Cardiac fibroblast (primary cell): ENCODE measurements around the gene MCU.
A peak's percentile ranks its signal among the peaks of the same experiment; 100 is the strongest.
"Not testable (repeated sequence)": the region's sequence is repeated elsewhere in the genome, so short reads cannot be mapped to it uniquely, and the experiment has no call there.

Experiments
- DNase-seq, 2 donors: peaks; one replicate each; pipeline versions ENCODE4 v3.0.0 to v3.0.0-alpha.2; 2010; ENCODE audit warnings: low read depth in 2 of 2
- H3K4me3 ChIP-seq, 2 donors: replicated peaks in 1 of 2; 1 replicate in 1 of 2; 2 replicates in 1 of 2; pipeline ENCODE4 v1.5.1; 2011; ENCODE audit warnings: low read depth in 2 of 2, low read length in 2 of 2, mild to moderate bottlenecking in 2 of 2, moderate library complexity in 1 of 2
- TF ChIP-seq, protein P1 (sequence below): IDR thresholded peaks from one replicate; pipeline ENCODE4 v1.5.1; 2011; ENCODE audit warnings: low read depth, mild to moderate bottlenecking, low read length, inconsistent platforms

Gene MCU

DNA sequence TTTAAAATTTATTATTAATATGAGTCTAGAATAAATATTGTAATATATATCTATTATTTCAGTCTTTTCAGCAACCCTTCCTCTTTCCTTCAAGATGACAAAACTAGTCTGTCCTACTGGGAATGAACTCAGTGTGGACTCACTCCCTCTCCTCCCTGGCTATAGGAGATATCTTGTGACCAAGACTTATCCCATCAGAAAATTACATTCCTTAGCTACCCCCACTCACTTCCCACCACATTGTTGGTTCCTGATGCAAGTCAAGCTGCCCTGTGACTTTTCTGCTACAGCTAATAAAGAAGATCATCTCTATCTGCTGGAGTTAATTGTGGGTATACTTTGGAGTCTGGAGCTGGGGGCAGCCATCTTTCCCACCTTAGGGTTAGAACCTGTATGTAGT, 28.0 kb upstream of the MCU start:
- H3K4me3 ChIP-seq = no peak overlapping the region
- no peak for DNase-seq
- TF ChIP-seq, protein P1, sequence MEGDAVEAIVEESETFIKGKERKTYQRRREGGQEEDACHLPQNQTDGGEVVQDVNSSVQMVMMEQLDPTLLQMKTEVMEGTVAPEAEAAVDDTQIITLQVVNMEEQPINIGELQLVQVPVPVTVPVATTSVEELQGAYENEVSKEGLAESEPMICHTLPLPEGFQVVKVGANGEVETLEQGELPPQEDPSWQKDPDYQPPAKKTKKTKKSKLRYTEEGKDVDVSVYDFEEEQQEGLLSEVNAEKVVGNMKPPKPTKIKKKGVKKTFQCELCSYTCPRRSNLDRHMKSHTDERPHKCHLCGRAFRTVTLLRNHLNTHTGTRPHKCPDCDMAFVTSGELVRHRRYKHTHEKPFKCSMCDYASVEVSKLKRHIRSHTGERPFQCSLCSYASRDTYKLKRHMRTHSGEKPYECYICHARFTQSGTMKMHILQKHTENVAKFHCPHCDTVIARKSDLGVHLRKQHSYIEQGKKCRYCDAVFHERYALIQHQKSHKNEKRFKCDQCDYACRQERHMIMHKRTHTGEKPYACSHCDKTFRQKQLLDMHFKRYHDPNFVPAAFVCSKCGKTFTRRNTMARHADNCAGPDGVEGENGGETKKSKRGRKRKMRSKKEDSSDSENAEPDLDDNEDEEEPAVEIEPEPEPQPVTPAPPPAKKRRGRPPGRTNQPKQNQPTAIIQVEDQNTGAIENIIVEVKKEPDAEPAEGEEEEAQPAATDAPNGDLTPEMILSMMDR = no peak

DNA sequence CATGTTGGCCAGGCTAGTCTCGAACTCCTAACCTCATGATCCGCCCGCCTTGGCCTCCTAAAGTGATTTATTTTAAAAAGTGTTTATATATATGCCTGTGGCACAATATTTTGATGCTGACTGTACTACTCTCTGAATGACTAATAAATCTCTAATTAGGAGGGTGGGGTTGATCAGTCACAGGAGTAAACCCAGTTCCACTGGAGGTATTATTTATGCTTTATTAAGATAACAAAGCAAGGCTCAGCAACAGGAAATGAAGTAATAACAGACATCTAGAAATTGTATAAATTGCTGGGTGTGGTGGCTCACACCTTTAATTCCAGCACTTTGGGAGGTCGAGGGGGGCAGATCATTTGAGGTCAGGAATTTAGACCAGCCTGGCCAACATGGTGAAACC, 26.0 kb upstream of the MCU start:
- peak in 1 of 2 donors; percentile 59 for DNase-seq
- TF ChIP-seq, protein P1 = no peak
- H3K4me3 ChIP-seq = no peak overlapping the region

DNA sequence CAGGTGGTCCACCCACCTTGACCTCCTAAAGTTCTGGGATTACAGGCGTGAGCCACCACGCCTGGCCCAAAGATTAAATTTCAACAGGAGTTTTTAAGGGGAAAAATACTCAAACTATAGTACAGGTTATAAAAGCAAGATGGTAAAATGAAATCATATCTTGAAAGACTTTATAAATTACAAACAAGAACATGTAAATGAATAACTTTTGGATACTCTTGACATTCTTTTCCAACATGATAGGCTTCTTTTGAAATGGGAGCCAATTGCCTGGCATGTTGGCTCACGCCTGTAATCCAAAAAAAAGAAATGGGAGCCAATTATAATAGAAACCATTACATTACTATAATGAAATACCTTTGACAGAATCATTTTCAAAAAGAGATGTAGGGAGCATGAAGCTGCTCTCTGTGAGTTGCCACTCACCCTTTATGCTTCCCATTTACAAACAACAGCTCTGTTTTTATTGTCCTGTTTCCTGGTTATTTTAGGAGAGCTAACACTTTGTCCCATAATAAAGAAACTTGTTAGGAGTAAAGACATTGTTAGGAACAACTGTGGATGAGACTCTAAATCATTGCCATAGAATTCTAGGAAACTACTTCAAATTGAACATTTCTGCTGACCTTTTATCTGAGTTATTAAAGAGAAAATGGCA, 24.6 kb upstream of the MCU start:
- DNase-seq = no peak
- H3K4me3 ChIP-seq = no peak overlapping the region
- TF ChIP-seq, protein P1 = no peak

GRCh38 chr10:72673280-72673679, 18.7 kb upstream of the MCU start:
- no peak for DNase-seq
- H3K4me3 ChIP-seq = no peak overlapping the region
- TF ChIP-seq, protein P1 = no peak

DNA sequence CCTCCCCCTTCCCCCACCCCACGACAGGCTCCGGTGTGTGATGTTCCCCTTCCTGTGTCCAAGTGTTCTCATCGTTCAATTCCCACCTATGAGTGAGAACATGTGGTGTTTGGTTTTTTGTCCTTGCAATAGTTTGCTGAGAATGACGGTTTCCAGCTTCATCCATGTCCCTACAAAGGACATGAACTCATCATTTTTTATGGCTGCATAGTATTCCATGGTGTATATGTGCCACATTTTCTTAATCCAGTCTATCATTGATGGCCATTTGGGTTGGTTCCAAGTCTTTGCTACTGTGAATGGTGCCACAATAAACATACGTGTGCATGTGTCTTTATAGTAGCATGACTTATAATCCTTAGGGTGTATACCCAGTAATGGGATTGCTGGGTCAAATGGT, 17.8 kb upstream of the MCU start:
- H3K4me3 ChIP-seq, DNase-seq: not testable (repeated sequence)

- TF ChIP-seq, protein P1 = no peak
- H3K4me3 ChIP-seq = no peak overlapping the region
- no peak for DNase-seq
Measured at GRCh38 chr10:72679838-72680241, 12.1 kb upstream of the MCU start.

- peak in 1 of 2 donors; percentile 34 for DNase-seq
- TF ChIP-seq, protein P1 = no peak
- H3K4me3 ChIP-seq = no peak overlapping the region
Measured at GRCh38 chr10:72682638-72683037, 9.3 kb upstream of the MCU start.
